GM18502 (cell line): ENCODE data around the gene THAP6.

ENCODE experiments used
- ATAC-seq: cut with Tn5 transposase; IDR thresholded peaks from one replicate; pipeline ENCODE4 v1.9.1; 2021; ENCODE audit warnings: mild to moderate bottlenecking; ENCODE audit not compliant: unreplicated experiment, poor library complexity

The THAP6 gene

GRCh38 chr4:75565481-75565880 is 51.2 kb downstream of the THAP6 start:
- ATAC-seq = no peak

GRCh38 chr4:75566911-75567310 is 52.6 kb downstream of the THAP6 start:
- ATAC-seq = no peak

DNA sequence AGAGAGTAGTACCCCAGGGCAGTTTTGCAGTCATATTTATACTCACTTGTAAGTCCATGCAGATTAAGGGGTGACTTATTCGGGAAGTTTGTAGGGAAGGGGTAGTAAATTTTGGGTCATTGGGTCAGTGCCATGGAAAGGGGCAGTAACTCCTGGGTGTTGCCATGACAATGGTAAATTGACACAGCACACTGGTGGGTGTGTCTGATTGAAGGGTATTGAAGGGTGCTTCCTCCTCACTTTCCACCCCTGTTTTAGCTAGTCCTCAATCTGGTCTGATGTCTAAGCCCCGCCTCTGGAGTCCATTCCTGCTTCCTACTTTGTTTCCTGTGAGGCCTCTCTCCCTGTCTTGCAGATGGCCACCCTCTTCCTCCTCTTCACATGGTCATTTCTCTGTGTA is 53.5 kb downstream of the THAP6 start:
- no peak for ATAC-seq
